K562 (cell line): Measurements from ENCODE around the gene ALG5. TPM values are rescaled to one million over a fixed set of nuclear protein-coding genes. Genes with fewer than 3 reads are reported as not detected.
A peak's percentile ranks its signal among the peaks of the same experiment; 100 is the strongest.

Experiments used
- ATAC-seq: fragments of 200-7000 bp; cut with Tn5 transposase; 3 replicates; pipeline ENCODE4 v1.9.1; 2020; ENCODE audit warnings: moderate library complexity
- BruUV-seq: library from RNA; stranded (reverse); fragments of 400-500 nt; replicated peaks from 2 replicates; lab custom pipeline; 2021; lab: Mats Ljungman, UMichigan
- CTCF ChIA-PET: fragments of 300-600 bp; formaldehyde crosslinking; extraction: SDS; loops from one replicate; lab custom pipeline; 2021; ENCODE audit warnings: low intra/inter-chr PET ratio; lab: Yijun Ruan, JAX
- POLR2A ChIA-PET: fragments of 300-600, 350-650 bp; sonication (Branson Sonifier 250); formaldehyde crosslinking; extraction: SDS; loops from one replicate; lab custom pipeline; 2021; ENCODE audit warnings: antibody characterized with exemption, inconsistent platforms; lab: Yijun Ruan, JAX
- DNase-seq, 4 experiments: peaks; one replicate each; pipeline versions ENCODE4 v3.0.0 to v3.0.0-alpha.2; 2011 to 2018; ENCODE audit warnings: low spot score in 3 of 4, mixed read lengths in 3 of 4; ENCODE audit errors: extremely low read depth in 1 of 4
- FAIRE-seq: peaks from 2 replicates; lab custom pipeline; 2011; peaks lifted over from hg19 to GRCh38; lab: Jason Lieb, UNC
- H2AFZ ChIP-seq: 2 replicates; pipeline ENCODE4 v1.6.0; 2011; ENCODE audit warnings: low read depth, low read length, control low read depth, inconsistent platforms
- H3K27ac ChIP-seq: fragments of 200-600 bp; 3 replicates; pipeline ENCODE4 v1.8.0; 2011; ENCODE audit warnings: low read depth, mild to moderate bottlenecking, control low read depth, inconsistent platforms, low read length, moderate library complexity, mixed read lengths; ENCODE audit errors: extremely low read depth
- H3K27me3 ChIP-seq, 2 experiments: fragments of 300-600 bp in 1 of 2; 2 replicates in 1 of 2; 3 replicates in 1 of 2; pipeline versions ENCODE4 v1.6.0 to v1.8.0; 2011; ENCODE audit warnings: inconsistent platforms in 2 of 2, low read length in 2 of 2, mild to moderate bottlenecking in 1 of 2, mixed read lengths in 1 of 2, moderate library complexity in 1 of 2; ENCODE audit not compliant: control insufficient read depth in 2 of 2, insufficient read depth in 2 of 2
- H3K36me3 ChIP-seq: fragments of 300-600 bp; 3 replicates; pipeline ENCODE4 v1.8.0; 2011; ENCODE audit warnings: mild to moderate bottlenecking, low read length, inconsistent platforms; ENCODE audit not compliant: control insufficient read depth, insufficient read depth
- H3K4me1 ChIP-seq, 2 experiments: fragments of 200-600 bp in 1 of 2; replicated peaks in 1 of 2; 2 replicates in 1 of 2; 3 replicates in 1 of 2; pipeline versions ENCODE4 v1.5.1 to v1.8.0; 2011; ENCODE audit warnings: inconsistent platforms in 2 of 2, low read length in 2 of 2, mild to moderate bottlenecking in 1 of 2, mixed read lengths in 1 of 2, moderate library complexity in 1 of 2; ENCODE audit not compliant: control insufficient read depth in 2 of 2, insufficient read depth in 2 of 2
- H3K4me2 ChIP-seq: 2 replicates; pipeline ENCODE4 v1.6.1; 2011; ENCODE audit warnings: low read length, control low read depth, inconsistent platforms, mixed read lengths; ENCODE audit not compliant: insufficient read depth
- H3K4me3 ChIP-seq: fragments of 200-600 bp; sonication (generic), shearing (Covaris generic); 2 replicates; pipeline ENCODE4 v1.5.1; 2016; ENCODE audit warnings: control low read depth, inconsistent platforms
- H3K79me2 ChIP-seq: fragments of 200-600 bp; 3 replicates; pipeline ENCODE4 v1.8.0; 2011; ENCODE audit warnings: low read length, inconsistent platforms; ENCODE audit not compliant: control insufficient read depth, insufficient read depth
- H3K9ac ChIP-seq, 2 experiments: 2 replicates each; pipeline versions ENCODE4 v1.6.0 to v1.6.1; 2011; ENCODE audit warnings: low read depth in 2 of 2, low read length in 2 of 2, control low read depth in 1 of 2, inconsistent platforms in 1 of 2, mild to moderate bottlenecking in 1 of 2, mixed read lengths in 1 of 2; ENCODE audit not compliant: insufficient read depth in 1 of 2
- H3K9me1 ChIP-seq: one replicate; pipeline ENCODE4 v1.6.0; 2011; ENCODE audit warnings: inconsistent platforms, mild to moderate bottlenecking, low read length, moderate library complexity; ENCODE audit not compliant: control insufficient read depth, insufficient read depth
- H3K9me3 ChIP-seq: replicated peaks from 2 replicates; pipeline ENCODE4 v1.5.1; 2011; ENCODE audit warnings: low read depth, low read length, inconsistent platforms; ENCODE audit not compliant: control insufficient read depth, insufficient read depth
- H4K20me1 ChIP-seq: replicated peaks from 2 replicates; pipeline ENCODE4 v1.6.1; 2011; ENCODE audit warnings: low read length, inconsistent platforms, mixed read lengths; ENCODE audit not compliant: control insufficient read depth, insufficient read depth
- MAFG ChIP-seq: fragments of 450-650 bp; conservative IDR thresholded peaks from 2 replicates; pipeline ENCODE4 v1.6.1; 2016; ENCODE audit warnings: missing genetic modification characterization, missing compliant biosample characterization
- NFE2 ChIP-seq: IDR thresholded peaks from 2 replicates; pipeline ENCODE4 v1.6.1; 2014; ENCODE audit warnings: antibody characterized with exemption, low read depth
- REST ChIP-seq, 2 experiments: fragments of 450-650 bp; formaldehyde crosslinking in 1 of 2; IDR thresholded peaks; 2 replicates each; pipeline versions ENCODE4 v1.4.0 to v1.6.1; 2014 to 2020; ENCODE audit warnings: mild to moderate bottlenecking in 2 of 2, borderline replicate concordance in 1 of 2, low read depth in 1 of 2
- ZNF316 ChIP-seq: fragments of 450-650 bp; IDR thresholded peaks from 2 replicates; pipeline ENCODE4 v1.6.1; 2016
- ZNF830 ChIP-seq: fragments of 250-450 bp; sonication (Bioruptor Pico); IDR thresholded peaks from 2 replicates; pipeline ENCODE4 v1.5.0; 2021; ENCODE audit warnings: mild to moderate bottlenecking
- WGBS: fragments of 100-300 bp; shearing (Covaris generic); methylation state at CpG from one replicate; pipeline ENCODE4 v1.1.6; 2016; ENCODE audit warnings: low coverage, mixed read lengths; ENCODE audit not compliant: insufficient coverage; ENCODE audit errors: missing lambda C conversion rate; 5-methylcytosine and 5-hydroxymethylcytosine counted together
- in situ Hi-C: fragments of 300-500 bp; cut with MboI; formaldehyde crosslinking; loops from 4 replicates; pipeline ENCODE4 v1.15.0; 2018; ENCODE audit warnings: inconsistent platforms, mixed read lengths
- intact Hi-C: fragments of 100-400 bp; cut with micrococcal nuclease; formaldehyde crosslinking; loops from 2 replicates; pipeline ENCODE4 v1.14.2; 2022
- polyA plus RNA-seq, 8 experiments: library from polyadenylated mRNA; depleted of rRNA in 4 of 8; stranded (reverse) in 5 of 8; unstranded in 3 of 8; fragments of >200 nt; fragmentation: Nextera tagmentation in 2 of 8; fragmentation: Illumina TruSeq in 1 of 8; extraction: Ambion mirVana in 2 of 8; extraction: Trizol in 1 of 8; gene quantifications; 2 replicates each; pipeline versions ENCODE4 v1.2.1 to v1.2.3, GENCODE V29; 2011 to 2014; ENCODE audit warnings: inconsistent platforms in 1 of 8, missing spikeins in 1 of 8
- total RNA-seq, 7 experiments: library from RNA; depleted of rRNA in 6 of 7; stranded (reverse); fragments of >200 nt in 6 of 7; fragmentation: Illumina TruSeq in 2 of 7; extraction: Trizol in 2 of 7; gene quantifications; 2 replicates each; pipeline versions ENCODE4 v1.2.1 to v1.2.3, GENCODE V29; 2011 to 2021; ENCODE audit warnings: low replicate concordance in 1 of 7

The ALG5 gene
- total and polyA plus RNA-seq, 9 of the 15 experiments (the other 6 are each of a cell fraction or from before 2014, with no cell fraction given): 33.6 to 80.5 (median 48.2) TPM

DNA sequence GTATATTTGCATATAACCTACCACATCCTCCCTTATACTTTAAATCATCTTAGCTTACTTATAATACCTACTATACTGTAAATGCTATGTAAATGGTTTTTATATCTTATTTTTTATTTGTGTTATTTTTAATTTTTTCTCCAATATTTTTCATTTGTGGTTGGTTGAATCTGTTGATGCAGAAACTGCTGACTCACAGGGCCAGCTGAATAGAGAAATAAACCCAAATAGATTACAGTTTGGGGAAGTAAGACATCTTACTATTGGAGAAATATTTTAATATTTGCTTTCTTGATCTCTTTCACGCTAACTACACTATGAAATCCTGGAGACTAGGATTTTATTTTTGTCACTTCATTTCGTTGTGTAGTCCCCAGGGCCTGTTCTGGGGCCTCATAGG lies 86.2 kb downstream of the ALG5 start:
- no peak for TF ChIP-seq REST (IDR thresholded peaks at IDR 0.05; ENCODE audit: borderline replicate concordance)
- no peak for TF ChIP-seq REST (CRISPR knock-in tag; IDR thresholded peaks at IDR 0.05; ENCODE audit: low read depth)
- TF ChIP-seq MAFG: 0 out of 2 replicates have a peak, but pooled peaks have one; percentile 14
- peak; percentile 36; the same call in 1 of the 2 replicates for TF ChIP-seq NFE2
- TF ChIP-seq ZNF830 (CRISPR knock-in tag): no peak
- peak; percentile 30 for TF ChIP-seq ZNF316
- ATAC-seq (no peak), FAIRE-seq (no peak), DNase-seq (no peak)
- Histone ChIP-seq H3K9me3 (no peaks in the 10 kb centered on the region), H3K9ac (no peak overlapping the region), H2AFZ (no peak overlapping the region), H3K4me2 (no peak overlapping the region), H3K4me3 (no peak overlapping the region), H3K4me1 (no peaks in the 10 kb centered on the region), H3K27me3 (peaks cover 9 to 11% of the 10 kb centered on the region in 2 experiments; a peak in 4 of 5 replicates), H3K36me3 (no peaks in the 10 kb centered on the region), H4K20me1 (no peaks in the 10 kb centered on the region), H3K27ac (no peak overlapping the region), H3K79me2 (no peaks in the 10 kb centered on the region), H3K9me1 (no peaks in the 10 kb centered on the region)
- in situ Hi-C loops (no loop called here), intact Hi-C loops (no loop called here)
- ChIA-PET POLR2A (no interaction called here), CTCF (no interaction called here)
- WGBS: 0% methylated on average over 2 of the region's 2 CpGs
- no TSS peak for BruUV-seq
